DOHH2 (cell line): ENCODE results near the gene PIGM.

Experiments used
- EZH2phosphoT487 ChIP-seq: fragments of 200-600 bp; sonication (generic); IDR thresholded peaks from 2 replicates; pipeline ENCODE4 v1.6.1; 2017; ENCODE audit warnings: borderline replicate concordance, mild to moderate bottlenecking, antibody characterized with exemption, low read length, moderate library complexity, mixed read lengths
- TF ChIP-seq, protein P1 (sequence below): fragments of 200-600 bp; sonication (generic); IDR thresholded peaks from one replicate; pipeline ENCODE4 v1.5.1; 2014; ENCODE audit warnings: antibody characterized with exemption, mild to moderate bottlenecking, low read depth, low read length; ENCODE audit not compliant: poor library complexity, severe bottlenecking

- TF ChIP-seq, protein P1, sequence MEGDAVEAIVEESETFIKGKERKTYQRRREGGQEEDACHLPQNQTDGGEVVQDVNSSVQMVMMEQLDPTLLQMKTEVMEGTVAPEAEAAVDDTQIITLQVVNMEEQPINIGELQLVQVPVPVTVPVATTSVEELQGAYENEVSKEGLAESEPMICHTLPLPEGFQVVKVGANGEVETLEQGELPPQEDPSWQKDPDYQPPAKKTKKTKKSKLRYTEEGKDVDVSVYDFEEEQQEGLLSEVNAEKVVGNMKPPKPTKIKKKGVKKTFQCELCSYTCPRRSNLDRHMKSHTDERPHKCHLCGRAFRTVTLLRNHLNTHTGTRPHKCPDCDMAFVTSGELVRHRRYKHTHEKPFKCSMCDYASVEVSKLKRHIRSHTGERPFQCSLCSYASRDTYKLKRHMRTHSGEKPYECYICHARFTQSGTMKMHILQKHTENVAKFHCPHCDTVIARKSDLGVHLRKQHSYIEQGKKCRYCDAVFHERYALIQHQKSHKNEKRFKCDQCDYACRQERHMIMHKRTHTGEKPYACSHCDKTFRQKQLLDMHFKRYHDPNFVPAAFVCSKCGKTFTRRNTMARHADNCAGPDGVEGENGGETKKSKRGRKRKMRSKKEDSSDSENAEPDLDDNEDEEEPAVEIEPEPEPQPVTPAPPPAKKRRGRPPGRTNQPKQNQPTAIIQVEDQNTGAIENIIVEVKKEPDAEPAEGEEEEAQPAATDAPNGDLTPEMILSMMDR = no peak
- TF ChIP-seq EZH2phosphoT487 = no peak
Observed at GRCh38 chr1:160052936-160053335, 21.1 kb upstream of the PIGM start.
